ENCODE data around the gene SVIL. TPM values are rescaled to one million over a fixed set of nuclear protein-coding genes. Genes with fewer than 3 reads are reported as not detected.

Gene SVIL
- total and polyA plus RNA-seq, 10 donors: 1.4 to 65.3 (median 20.4) TPM

GRCh38 chr10:29496341-29497162 lies 138.2 kb downstream of the SVIL start:
- no peak overlapping the region for H3K4me3 ChIP-seq
- H3K27ac ChIP-seq: no peak overlapping the region
- WGBS, 5 donors: 34 to 37% (median 35%) methylated on average over 14 of the region's 14 CpGs
- no peaks in the 10 kb centered on the region for H3K9me3 ChIP-seq
- peaks cover 0 to 74% (median 0%) of the 10 kb centered on the region in 6 donors for H3K36me3 ChIP-seq
- TF ChIP-seq POLR2AphosphoS5 (IDR thresholded peaks at IDR 0.05) (peak in 1 of 3 donors; percentile 29), POLR2A (IDR thresholded peaks at IDR 0.05) (no peak), CTCF (IDR thresholded peaks at IDR 0.05 in 8 of 11, conservative IDR thresholded peaks at IDR 0.05 in 3 of 11) (peak; percentile 38 to 90 (median 76))
- DNase-seq: peak; percentile 90
- peaks cover 0 to 12% (median 0%) of the 10 kb centered on the region in 7 donors for H3K27me3 ChIP-seq (replicated peaks in 1 of 7)
- intact Hi-C loops (cut with DNase I; ENCODE audit: low total_unique reads): loop anchor here (5.0 kb wide), 1 partner anchor 109 kb away; no protein-coding TSS in a partner anchor
- H3K4me1 ChIP-seq: no peaks in the 10 kb centered on the region

GRCh38 chr10:29495366-29495765 lies 139.4 kb downstream of the SVIL start:
- TF ChIP-seq POLR2AphosphoS5 (IDR thresholded peaks at IDR 0.05): no peak
- no peak for TF ChIP-seq POLR2A (IDR thresholded peaks at IDR 0.05)
- TF ChIP-seq CTCF (IDR thresholded peaks at IDR 0.05 in 8 of 11, conservative IDR thresholded peaks at IDR 0.05 in 3 of 11): no peak
- Histone ChIP-seq H3K36me3 (peaks cover 0 to 85% (median 0%) of the 10 kb centered on the region in 6 donors), H3K27ac (no peak overlapping the region), H3K9me3 (no peaks in the 10 kb centered on the region), H3K4me3 (no peak overlapping the region), H3K4me1 (no peaks in the 10 kb centered on the region), H3K27me3 (replicated peaks in 1 of 7) (peaks cover 0 to 10% (median 0%) of the 10 kb centered on the region in 7 donors)
- 73 to 88% (median 82%) methylated on average over 9 of the region's 9 CpGs for WGBS, 5 donors
- intact Hi-C loops (cut with DNase I; ENCODE audit: low total_unique reads): loop anchor here (5.0 kb wide), 1 partner anchor 108 kb away; no protein-coding TSS in a partner anchor
- DNase-seq: no peak

- peaks cover 0 to 85% (median 0%) of the 10 kb centered on the region in 6 donors for H3K36me3 ChIP-seq
- DNase-seq: no peak
- no peaks in the 10 kb centered on the region for H3K9me3 ChIP-seq
- H3K27ac ChIP-seq: no peak overlapping the region
- TF ChIP-seq POLR2A (IDR thresholded peaks at IDR 0.05): no peak
- TF ChIP-seq CTCF (IDR thresholded peaks at IDR 0.05 in 8 of 11, conservative IDR thresholded peaks at IDR 0.05 in 3 of 11): no peak
- no peak for TF ChIP-seq POLR2AphosphoS5 (IDR thresholded peaks at IDR 0.05)
- intact Hi-C loops (cut with DNase I; ENCODE audit: low total_unique reads): no loop called here
- peaks cover 0 to 9% (median 0%) of the 10 kb centered on the region in 7 donors for H3K27me3 ChIP-seq (replicated peaks in 1 of 7)
- no peaks in the 10 kb centered on the region for H3K4me1 ChIP-seq
- H3K4me3 ChIP-seq: no peak overlapping the region
- 80 to 95% (median 94%) methylated on average over 6 of the region's 6 CpGs for WGBS, 5 donors
These were observed 141.1 kb downstream of the SVIL start for GRCh38 chr10:29493697-29494096.

GRCh38 chr10:29492774-29493173 lies 142.0 kb downstream of the SVIL start:
- H3K9me3 ChIP-seq: no peaks in the 10 kb centered on the region
- TF ChIP-seq CTCF (IDR thresholded peaks at IDR 0.05 in 8 of 11, conservative IDR thresholded peaks at IDR 0.05 in 3 of 11) (no peak), POLR2A (IDR thresholded peaks at IDR 0.05) (no peak), POLR2AphosphoS5 (IDR thresholded peaks at IDR 0.05) (no peak)
- H3K27ac ChIP-seq: no peak overlapping the region
- peaks cover 0 to 87% (median 0%) of the 10 kb centered on the region in 6 donors for H3K36me3 ChIP-seq
- no peak overlapping the region for H3K4me3 ChIP-seq
- H3K4me1 ChIP-seq: no peaks in the 10 kb centered on the region
- peaks cover 0 to 9% (median 0%) of the 10 kb centered on the region in 7 donors for H3K27me3 ChIP-seq (replicated peaks in 1 of 7)
- intact Hi-C loops (cut with DNase I; ENCODE audit: low total_unique reads): no loop called here
- 89 to 96% (median 94%) methylated on average over 10 to 11 of the region's 11 CpGs for WGBS, 5 donors
- DNase-seq: no peak

Data from spleen (tissue), 11 donors.